Parathyroid adenoma (tissue), 2 donors: Measurements from ENCODE around the gene MET.
"Not testable (repeated sequence)": the region's sequence is repeated elsewhere in the genome, so short reads cannot be mapped to it uniquely, and the experiment has no call there.

Experiments
- H2AFZ ChIP-seq: fragments of 300-600 bp; sonication (generic); one replicate; pipeline ENCODE4 v1.7.0; 2017; ENCODE audit warnings: antibody characterized with exemption, mild to moderate bottlenecking
- H3K27ac ChIP-seq: fragments of 300-600 bp; sonication (generic); one replicate; pipeline ENCODE4 v1.7.0; 2017
- H3K27me3 ChIP-seq: fragments of 300-600 bp; sonication (generic); one replicate; pipeline ENCODE4 v1.7.0; 2017; ENCODE audit warnings: low read length; ENCODE audit not compliant: control insufficient read depth, insufficient read depth
- H3K36me3 ChIP-seq: fragments of 300-600 bp; sonication (generic); one replicate; pipeline ENCODE4 v1.7.0; 2017; ENCODE audit warnings: low read length; ENCODE audit not compliant: control insufficient read depth, insufficient read depth
- H3K4me1 ChIP-seq: fragments of 300-600 bp; sonication (generic); one replicate; pipeline ENCODE4 v1.7.0; 2017; ENCODE audit warnings: control low read depth
- H3K4me2 ChIP-seq: fragments of 300-600 bp; sonication (generic); one replicate; pipeline ENCODE4 v1.7.0; 2017; ENCODE audit warnings: low read length
- H3K4me3 ChIP-seq: fragments of 300-600 bp; sonication (generic); one replicate; pipeline ENCODE4 v1.7.0; 2017; ENCODE audit warnings: low read depth, low read length
- H3K79me2 ChIP-seq: fragments of 300-600 bp; sonication (generic); one replicate; pipeline ENCODE4 v1.7.0; 2017; ENCODE audit warnings: control low read depth
- H3K9ac ChIP-seq: fragments of 300-600 bp; sonication (generic); one replicate; pipeline ENCODE4 v1.7.0; 2017; ENCODE audit warnings: mild to moderate bottlenecking
- H3K9me3 ChIP-seq: fragments of 300-600 bp; sonication (generic); one replicate; pipeline ENCODE4 v1.7.0; 2017; ENCODE audit warnings: low read length; ENCODE audit not compliant: control insufficient read depth
- CTCF ChIP-seq: fragments of 300-600 bp; sonication (generic); IDR thresholded peaks from one replicate; pipeline ENCODE4 v1.7.0; 2017; ENCODE audit warnings: antibody characterized with exemption, mild to moderate bottlenecking
- donor health status: primary hyperparathyroidism.

MET gene

GRCh38 chr7:116752305-116753074 is 80.5 kb downstream of the MET start:
- Histone ChIP-seq H3K36me3 (no peaks in the 10 kb centered on the region), H2AFZ (no peak overlapping the region), H3K9ac (no peak overlapping the region), H3K4me2 (no peak overlapping the region), H3K4me1 (no peaks in the 10 kb centered on the region), H3K4me3 (no peak overlapping the region), H3K27me3 (no peaks in the 10 kb centered on the region), H3K9me3 (peaks cover 3% of the 10 kb centered on the region), H3K27ac (no peak overlapping the region), H3K79me2 (no peaks in the 10 kb centered on the region)
- TF ChIP-seq CTCF: no peak

- Histone ChIP-seq H3K4me3 (no peak overlapping the region), H3K9ac (no peak overlapping the region), H3K4me1 (no peaks in the 10 kb centered on the region), H3K4me2 (no peak overlapping the region), H2AFZ (no peak overlapping the region), H3K27ac (no peak overlapping the region), H3K9me3 (peaks cover 3% of the 10 kb centered on the region), H3K79me2 (no peaks in the 10 kb centered on the region), H3K36me3 (no peaks in the 10 kb centered on the region), H3K27me3 (no peaks in the 10 kb centered on the region)
- TF ChIP-seq CTCF: no peak
Measured at GRCh38 chr7:116753130-116753529, 81.1 kb downstream of the MET start.

- no peak for TF ChIP-seq CTCF
- H3K36me3 ChIP-seq: no peaks in the 10 kb centered on the region
- H3K4me2 ChIP-seq: no peak overlapping the region
Measured at GRCh38 chr7:116754186-116754585, 82.2 kb downstream of the MET start.

GRCh38 chr7:116757283-116757682 is 85.3 kb downstream of the MET start:
- no peak for TF ChIP-seq CTCF
- H3K4me1 ChIP-seq: no peaks in the 10 kb centered on the region
- H3K79me2 ChIP-seq: no peaks in the 10 kb centered on the region
- H3K36me3 ChIP-seq: no peaks in the 10 kb centered on the region
- H3K4me2 ChIP-seq: no peak overlapping the region
- H3K9me3 ChIP-seq: no peaks in the 10 kb centered on the region
- no peak overlapping the region for H3K27ac ChIP-seq
- H3K9ac ChIP-seq: no peak overlapping the region
- H3K4me3 ChIP-seq: no peak overlapping the region
- H3K27me3 ChIP-seq: no peaks in the 10 kb centered on the region
- H2AFZ ChIP-seq: no peak overlapping the region

More at GRCh38 chr7:116754186-116754585, 82.2 kb downstream of the MET start:
- H3K4me3 ChIP-seq: no peak overlapping the region
- no peak overlapping the region for H3K9ac ChIP-seq
- no peak overlapping the region for H3K27ac ChIP-seq
- no peak overlapping the region for H2AFZ ChIP-seq
- peaks cover 3% of the 10 kb centered on the region for H3K9me3 ChIP-seq
- no peaks in the 10 kb centered on the region for H3K4me1 ChIP-seq
- H3K79me2 ChIP-seq: no peaks in the 10 kb centered on the region
- H3K27me3 ChIP-seq: no peaks in the 10 kb centered on the region

- not testable (repeated sequence) for H3K4me2 ChIP-seq, H3K4me1 ChIP-seq, H3K9me3 ChIP-seq, H3K36me3 ChIP-seq, H2AFZ ChIP-seq, H3K9ac ChIP-seq, H3K79me2 ChIP-seq, H3K4me3 ChIP-seq, H3K27ac ChIP-seq, H3K27me3 ChIP-seq
Measured at GRCh38 chr7:116759642-116760041, 87.6 kb downstream of the MET start.
